ENCODE measurements around the gene GBP5. TPM values are rescaled to one million over a fixed set of nuclear protein-coding genes. Genes with fewer than 3 reads are reported as not detected.
"Not testable (repeated sequence)": the region's sequence is repeated elsewhere in the genome, so short reads cannot be mapped to it uniquely, and the experiment has no call there.

Gene GBP5
- total RNA-seq, 1 experiment from 2014 or later = 10.4 TPM

- H3K4me3 ChIP-seq = no peak overlapping the region
- H3K36me3 ChIP-seq = no peaks in the 10 kb centered on the region
- H3K9me3 ChIP-seq (replicated peaks) = no peaks in the 10 kb centered on the region; the same call in 1 of the 2 replicates
- DNase-seq (ENCODE audit: low read depth in 1 of 2, low spot score in 2 of 2) = no peak
- no peak overlapping the region for H3K27ac ChIP-seq
- H3K4me1 ChIP-seq (replicated peaks) = no peaks in the 10 kb centered on the region
- H3K27me3 ChIP-seq (replicated peaks) = no peaks in the 10 kb centered on the region
Observed at GRCh38 chr1:89295187-89295586, 22.5 kb upstream of the GBP5 start.

- no peaks in the 10 kb centered on the region for H3K4me1 ChIP-seq (replicated peaks)
- no peak overlapping the region for H3K4me3 ChIP-seq
- no peak overlapping the region for H3K27ac ChIP-seq
- H3K27me3 ChIP-seq (replicated peaks) = no peaks in the 10 kb centered on the region
- H3K36me3 ChIP-seq = no peaks in the 10 kb centered on the region
- no peak for DNase-seq (ENCODE audit: low read depth in 1 of 2, low spot score in 2 of 2)
- H3K9me3 ChIP-seq (replicated peaks) = no peaks in the 10 kb centered on the region; the same call in 1 of the 2 replicates
Observed at GRCh38 chr1:89291276-89291675, 18.6 kb upstream of the GBP5 start.

- Histone ChIP-seq H3K4me1 (replicated peaks) (no peaks in the 10 kb centered on the region), H3K4me3 (no peak overlapping the region), H3K27me3 (replicated peaks) (no peaks in the 10 kb centered on the region), H3K9me3 (replicated peaks) (no peaks in the 10 kb centered on the region), H3K36me3 (no peaks in the 10 kb centered on the region), H3K27ac (no peak overlapping the region)
- no peak for DNase-seq (ENCODE audit: low read depth in 1 of 2, low spot score in 2 of 2)
Observed at GRCh38 chr1:89288051-89288340, 15.3 kb upstream of the GBP5 start.

GRCh38 chr1:89287181-89288050, 14.8 kb upstream of the GBP5 start:
- Histone ChIP-seq H3K36me3 (no peaks in the 10 kb centered on the region), H3K4me3 (no peak overlapping the region)

GRCh38 chr1:89286549-89287180, 14.0 kb upstream of the GBP5 start:
- no peaks in the 10 kb centered on the region for H3K36me3 ChIP-seq
- H3K4me3 ChIP-seq = no peak overlapping the region
- no peaks in the 10 kb centered on the region for H3K4me1 ChIP-seq (replicated peaks)
- H3K27ac ChIP-seq = no peak overlapping the region
- no peaks in the 10 kb centered on the region for H3K9me3 ChIP-seq (replicated peaks)
- H3K27me3 ChIP-seq (replicated peaks) = no peaks in the 10 kb centered on the region
- DNase-seq (ENCODE audit: low read depth in 1 of 2, low spot score in 2 of 2) = no peak

More at GRCh38 chr1:89287181-89288050, 14.8 kb upstream of the GBP5 start:
- Histone ChIP-seq H3K9me3 (replicated peaks) (no peaks in the 10 kb centered on the region), H3K4me1 (replicated peaks) (no peaks in the 10 kb centered on the region), H3K27ac (no peak overlapping the region), H3K27me3 (replicated peaks) (no peaks in the 10 kb centered on the region)
- no peak for DNase-seq (ENCODE audit: low read depth in 1 of 2, low spot score in 2 of 2)

DNA sequence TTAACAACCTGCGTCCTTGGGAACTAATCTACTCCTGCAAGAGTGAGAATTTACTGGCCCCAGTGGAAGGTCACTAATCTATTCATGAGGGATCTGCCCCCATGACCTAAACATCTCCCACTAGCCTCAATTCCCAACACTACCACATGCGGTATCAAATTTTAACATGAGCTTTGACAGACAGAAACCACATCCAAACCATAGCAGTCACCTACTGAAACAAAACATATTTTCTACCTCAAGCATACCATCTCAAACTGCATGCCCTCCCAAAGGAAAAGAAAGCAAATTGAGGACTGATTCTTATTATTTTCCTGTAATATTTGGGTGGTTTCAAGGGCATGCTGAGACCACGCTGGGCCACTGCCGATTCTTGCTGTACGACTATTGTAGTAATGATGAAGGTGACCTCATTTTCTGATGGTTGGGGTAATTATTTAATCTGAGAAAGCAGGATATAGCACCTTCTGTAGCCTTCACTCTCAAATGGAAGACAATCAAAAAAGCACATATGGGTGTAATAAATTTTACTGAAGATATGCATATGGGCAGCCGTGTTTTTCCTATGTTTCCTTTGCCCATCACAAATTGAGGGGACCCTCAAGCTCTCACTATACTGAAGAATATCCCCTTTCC, 13.2 kb upstream of the GBP5 start:
- DNase-seq (ENCODE audit: low read depth in 1 of 2, low spot score in 2 of 2) = no peak
- Histone ChIP-seq H3K36me3 (no peaks in the 10 kb centered on the region), H3K4me3 (no peak overlapping the region), H3K27ac (no peak overlapping the region), H3K27me3 (replicated peaks) (no peaks in the 10 kb centered on the region), H3K9me3 (replicated peaks) (no peaks in the 10 kb centered on the region), H3K4me1 (replicated peaks) (no peaks in the 10 kb centered on the region)

DNA sequence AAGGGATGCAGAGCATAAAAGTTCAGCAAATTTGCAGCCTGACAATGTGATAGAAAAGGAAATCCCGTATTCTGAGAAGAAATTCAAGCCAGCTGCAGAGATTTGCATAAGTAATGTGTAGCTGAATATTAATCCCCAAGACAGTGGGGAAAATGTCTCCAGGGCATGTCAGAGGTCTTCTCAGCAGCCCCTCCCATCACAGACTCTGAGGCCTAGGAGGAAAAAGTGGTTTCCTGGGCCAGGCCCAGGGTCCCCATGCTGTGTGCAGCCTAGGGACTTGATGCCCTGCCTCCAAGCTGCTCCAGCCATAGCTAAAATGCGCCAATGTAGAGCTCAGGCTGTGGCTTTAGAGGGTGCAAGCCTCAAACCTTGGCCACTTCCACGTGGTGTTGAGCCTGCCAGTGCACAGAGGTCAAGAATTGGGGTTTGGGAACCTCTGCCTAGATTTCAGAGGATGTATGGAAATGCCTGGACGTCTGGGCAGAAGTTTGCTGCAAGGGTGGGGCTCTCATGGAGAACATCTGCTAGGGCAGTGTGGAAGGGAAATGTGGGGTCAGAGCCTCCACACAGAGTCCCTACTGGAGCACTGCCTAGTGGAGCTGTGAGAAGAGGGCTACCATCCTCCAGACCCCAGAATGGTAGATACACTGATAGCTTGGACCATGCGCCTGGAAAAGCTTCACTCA, 11.6 kb upstream of the GBP5 start:
- not testable (repeated sequence) for DNase-seq (ENCODE audit: low read depth in 1 of 2, low spot score in 2 of 2); H3K4me1 ChIP-seq (replicated peaks); H3K36me3 ChIP-seq; H3K27me3 ChIP-seq (replicated peaks); H3K9me3 ChIP-seq (replicated peaks); H3K27ac ChIP-seq; H3K4me3 ChIP-seq

DNA sequence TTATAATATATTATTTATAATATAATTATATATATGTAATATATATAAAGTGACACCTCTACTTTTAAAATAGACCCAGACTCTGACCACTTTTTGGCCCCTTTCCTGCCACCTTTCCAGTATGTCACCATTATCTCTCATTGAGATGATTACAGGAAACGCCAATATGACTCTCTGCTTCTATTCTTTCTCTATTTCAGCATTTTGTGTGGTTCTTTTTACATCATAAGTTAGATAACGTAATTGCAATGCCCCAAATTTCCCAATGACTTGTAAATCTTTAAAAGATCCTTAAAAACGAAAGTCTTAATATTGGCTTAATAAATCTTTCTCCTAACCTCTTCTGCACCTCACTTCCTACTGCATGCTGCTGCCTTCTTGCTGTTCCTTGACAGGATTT, 8.1 kb upstream of the GBP5 start:
- DNase-seq (ENCODE audit: low read depth in 1 of 2, low spot score in 2 of 2) = no peak
- Histone ChIP-seq H3K27me3 (replicated peaks) (no peaks in the 10 kb centered on the region), H3K36me3 (no peaks in the 10 kb centered on the region), H3K4me3 (no peak overlapping the region), H3K27ac (no peak overlapping the region), H3K9me3 (replicated peaks) (0 out of 2 replicates have a peak, but pooled peaks cover 2% of the 10 kb centered on the region), H3K4me1 (replicated peaks) (no peaks in the 10 kb centered on the region)

- H3K36me3 ChIP-seq = no peaks in the 10 kb centered on the region
- DNase-seq (ENCODE audit: low read depth in 1 of 2, low spot score in 2 of 2) = no peak
- no peaks in the 10 kb centered on the region for H3K27me3 ChIP-seq (replicated peaks)
- no peaks in the 10 kb centered on the region; the same call in 1 of the 2 replicates for H3K4me1 ChIP-seq (replicated peaks)
- H3K27ac ChIP-seq = no peak overlapping the region
- H3K4me3 ChIP-seq = no peak overlapping the region
- 0 out of 2 replicates have a peak, but pooled peaks cover 2% of the 10 kb centered on the region for H3K9me3 ChIP-seq (replicated peaks)
Observed at GRCh38 chr1:89279011-89279466, 6.4 kb upstream of the GBP5 start.

DNA sequence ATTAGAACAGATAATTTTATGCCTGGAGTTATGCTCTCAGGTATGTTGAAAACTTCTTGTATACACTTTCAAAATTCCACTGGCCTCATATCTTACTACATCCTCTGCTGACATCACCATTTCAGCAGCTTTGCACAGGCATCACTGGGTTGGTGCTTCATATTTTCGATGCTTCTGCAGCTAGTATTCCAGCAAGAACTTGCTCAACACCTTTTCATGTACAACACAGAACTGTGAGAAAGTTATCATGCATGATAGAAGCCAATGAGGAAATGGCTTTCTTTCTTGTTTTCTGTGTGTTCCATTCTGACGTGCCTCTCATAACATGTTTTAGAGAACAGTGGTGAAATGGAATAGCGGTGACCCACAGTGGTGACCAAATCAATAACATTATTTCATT, 5.1 kb upstream of the GBP5 start:
- DNase-seq (ENCODE audit: low read depth in 1 of 2, low spot score in 2 of 2) = no peak
- Histone ChIP-seq H3K9me3 (replicated peaks) (0 out of 2 replicates have a peak, but pooled peaks cover 2% of the 10 kb centered on the region), H3K4me1 (replicated peaks) (no peaks in the 10 kb centered on the region; the same call in 1 of the 2 replicates)

GRCh38 chr1:89276690-89277089, 4.0 kb upstream of the GBP5 start:
- no peaks in the 10 kb centered on the region for H3K36me3 ChIP-seq
- H3K4me1 ChIP-seq (replicated peaks) = peaks cover 5% of the 10 kb centered on the region
- no peak for DNase-seq (ENCODE audit: low read depth in 1 of 2, low spot score in 2 of 2)
- H3K9me3 ChIP-seq (replicated peaks) = 0 out of 2 replicates have a peak, but pooled peaks cover 2% of the 10 kb centered on the region
- H3K27ac ChIP-seq = no peak overlapping the region
- H3K4me3 ChIP-seq = no peak overlapping the region
- no peaks in the 10 kb centered on the region for H3K27me3 ChIP-seq (replicated peaks)

More for the DNA sequence above, 5.1 kb upstream of the GBP5 start:
- Histone ChIP-seq H3K27me3 (replicated peaks) (no peaks in the 10 kb centered on the region), H3K4me3 (no peak overlapping the region), H3K27ac (no peak overlapping the region), H3K36me3 (no peaks in the 10 kb centered on the region)

GRCh38 chr1:89274411-89274857, 1.8 kb upstream of the GBP5 start:
- H3K27ac ChIP-seq = no peak overlapping the region
- H3K27me3 ChIP-seq (replicated peaks) = no peaks in the 10 kb centered on the region
- no peaks in the 10 kb centered on the region for H3K9me3 ChIP-seq (replicated peaks)
- DNase-seq (ENCODE audit: low read depth in 1 of 2, low spot score in 2 of 2) = no peak
- H3K36me3 ChIP-seq = no peaks in the 10 kb centered on the region
- no peak overlapping the region for H3K4me3 ChIP-seq
- H3K4me1 ChIP-seq (replicated peaks) = peaks cover 10% of the 10 kb centered on the region

DNA sequence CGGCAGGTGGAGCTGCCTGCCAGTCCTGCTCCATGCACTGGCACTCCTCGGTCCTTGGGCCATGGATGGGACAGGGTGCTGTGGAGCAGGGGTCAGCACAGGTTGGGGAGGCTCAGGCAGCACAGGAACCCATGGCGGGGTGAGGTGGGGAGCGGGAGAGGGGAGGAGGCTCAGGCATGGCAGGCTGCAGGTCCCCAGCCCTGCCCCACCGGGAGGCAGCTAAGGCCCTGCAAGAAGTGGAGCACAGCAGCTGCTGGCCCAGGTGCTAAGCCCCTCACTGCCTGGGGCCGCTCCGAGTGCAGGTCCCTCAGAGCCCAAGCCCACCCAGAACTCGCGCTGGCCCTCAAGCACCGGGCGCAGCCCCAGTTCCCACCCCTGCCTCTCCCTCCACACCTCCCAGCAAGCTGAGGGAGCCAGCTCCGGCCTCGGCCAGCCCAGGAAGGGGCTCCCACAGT, 691 bp upstream of the GBP5 start:
- peaks cover 10% of the 10 kb centered on the region for H3K4me1 ChIP-seq (replicated peaks)
- no peak for DNase-seq (ENCODE audit: low read depth in 1 of 2, low spot score in 2 of 2)
- H3K27me3 ChIP-seq (replicated peaks) = no peaks in the 10 kb centered on the region
- no peaks in the 10 kb centered on the region for H3K9me3 ChIP-seq (replicated peaks)
- H3K36me3 ChIP-seq = no peaks in the 10 kb centered on the region
- no peak overlapping the region for H3K4me3 ChIP-seq
- H3K27ac ChIP-seq = no peak overlapping the region

Data from SJSA1 (cell line).